SK-N-SH treated with all-trans-retinoic acid at 6 μM for 48 hours (cell line): ENCODE measurements around the gene CDKN3.
"Not testable (repeated sequence)": the region's sequence is repeated elsewhere in the genome, so short reads cannot be mapped to it uniquely, and the experiment has no call there.

Source experiments
- ATAC-seq: fragments of 200-7000 bp; cut with Tn5 transposase; 3 replicates; pipeline ENCODE4 v1.9.1; 2020; ENCODE audit warnings: mild to moderate bottlenecking, moderate library complexity
- ARNTL ChIP-seq: fragments of 450-650 bp; formaldehyde crosslinking; IDR thresholded peaks from 2 replicates; pipeline ENCODE4 v1.5.0; 2020; ENCODE audit warnings: low read depth, mild to moderate bottlenecking, moderate library complexity, borderline replicate concordance
- CSDC2 ChIP-seq: fragments of 250-450 bp; sonication (Bioruptor Pico); IDR thresholded peaks from 2 replicates; pipeline ENCODE4 v1.5.0; 2020; ENCODE audit warnings: mild to moderate bottlenecking, moderate library complexity
- CSRNP3 ChIP-seq: fragments of 250-450 bp; sonication (Bioruptor Pico); IDR thresholded peaks from 2 replicates; pipeline ENCODE4 v1.5.1; 2021; ENCODE audit warnings: mild to moderate bottlenecking, moderate library complexity
- ESRRG ChIP-seq: fragments of 250-450 bp; sonication (Bioruptor Pico); IDR thresholded peaks from 2 replicates; pipeline ENCODE4 v1.6.1; 2021; ENCODE audit warnings: mild to moderate bottlenecking
- GLIS3 ChIP-seq: fragments of 250-450 bp; sonication (Bioruptor Pico); IDR thresholded peaks from 2 replicates; pipeline ENCODE4 v1.5.0; 2020; ENCODE audit warnings: mild to moderate bottlenecking, moderate library complexity
- ISL1 ChIP-seq: fragments of 250-450 bp; sonication (Bioruptor Pico); IDR thresholded peaks from 2 replicates; pipeline ENCODE4 v2.1.2; 2022; ENCODE audit warnings: mild to moderate bottlenecking, moderate library complexity
- OSR1 ChIP-seq: fragments of 250-450 bp; sonication (Bioruptor Pico); IDR thresholded peaks from 2 replicates; pipeline ENCODE4 v1.8.0; 2022; ENCODE audit warnings: moderate library complexity, mild to moderate bottlenecking, inconsistent platforms
- PATZ1 ChIP-seq: fragments of 250-450 bp; sonication (Bioruptor Pico); IDR thresholded peaks from 2 replicates; pipeline ENCODE4 v1.8.0; 2020; ENCODE audit warnings: mild to moderate bottlenecking, moderate library complexity, borderline replicate concordance
- PPARA ChIP-seq: fragments of 250-450 bp; sonication (Bioruptor Pico); IDR thresholded peaks from 2 replicates; pipeline ENCODE4 v1.5.0; 2020; ENCODE audit warnings: mild to moderate bottlenecking, borderline replicate concordance
- SNAI2 ChIP-seq: fragments of 250-450 bp; sonication (Bioruptor Pico); IDR thresholded peaks from 2 replicates; pipeline ENCODE4 v1.5.0; 2020; ENCODE audit warnings: mild to moderate bottlenecking, moderate library complexity
- TCF4 ChIP-seq: fragments of 250-450 bp; sonication (Bioruptor Pico); IDR thresholded peaks from 2 replicates; pipeline ENCODE4 v1.8.0; 2021; ENCODE audit warnings: mild to moderate bottlenecking, moderate library complexity, borderline replicate concordance
- ZC3H10 ChIP-seq: fragments of 250-450 bp; sonication (Bioruptor Pico); IDR thresholded peaks from 2 replicates; pipeline ENCODE4 v1.5.1; 2021; ENCODE audit warnings: mild to moderate bottlenecking, moderate library complexity
- ZFP3 ChIP-seq: fragments of 250-450 bp; sonication (Bioruptor Pico); IDR thresholded peaks from 2 replicates; pipeline ENCODE4 v1.5.0; 2020; ENCODE audit warnings: mild to moderate bottlenecking, moderate library complexity
- ZFP30 ChIP-seq: fragments of 450-650 bp; formaldehyde crosslinking; IDR thresholded peaks from 2 replicates; pipeline ENCODE4 v1.5.0; 2022; ENCODE audit warnings: mild to moderate bottlenecking, moderate library complexity
- ZNF565 ChIP-seq: fragments of 450-650 bp; formaldehyde crosslinking; conservative IDR thresholded peaks from 2 replicates; pipeline ENCODE4 v1.5.0; 2020; ENCODE audit warnings: low read depth, mild to moderate bottlenecking, moderate library complexity
- ZNF8 ChIP-seq: fragments of 450-650 bp; formaldehyde crosslinking; IDR thresholded peaks from 2 replicates; pipeline ENCODE4 v1.5.0; 2020; ENCODE audit warnings: mild to moderate bottlenecking, moderate library complexity
- TF ChIP-seq, protein P1 (sequence below): fragments of 250-450 bp; sonication (Bioruptor Pico); IDR thresholded peaks from 2 replicates; pipeline ENCODE4 v1.5.0; 2020; ENCODE audit warnings: mild to moderate bottlenecking, moderate library complexity

Gene CDKN3

GRCh38 chr14:54435500-54435981 is 38.7 kb downstream of the CDKN3 start:
- peak; percentile 69 for ATAC-seq
- TF ChIP-seq ZNF565 (CRISPR knock-in tag) (no peak), ARNTL (CRISPR knock-in tag) (no peak), ZNF8 (CRISPR knock-in tag) (no peak), SNAI2 (no peak), CSDC2 (CRISPR knock-in tag) (no peak), OSR1 (CRISPR knock-in tag) (no peak)
- TF ChIP-seq, protein P1, sequence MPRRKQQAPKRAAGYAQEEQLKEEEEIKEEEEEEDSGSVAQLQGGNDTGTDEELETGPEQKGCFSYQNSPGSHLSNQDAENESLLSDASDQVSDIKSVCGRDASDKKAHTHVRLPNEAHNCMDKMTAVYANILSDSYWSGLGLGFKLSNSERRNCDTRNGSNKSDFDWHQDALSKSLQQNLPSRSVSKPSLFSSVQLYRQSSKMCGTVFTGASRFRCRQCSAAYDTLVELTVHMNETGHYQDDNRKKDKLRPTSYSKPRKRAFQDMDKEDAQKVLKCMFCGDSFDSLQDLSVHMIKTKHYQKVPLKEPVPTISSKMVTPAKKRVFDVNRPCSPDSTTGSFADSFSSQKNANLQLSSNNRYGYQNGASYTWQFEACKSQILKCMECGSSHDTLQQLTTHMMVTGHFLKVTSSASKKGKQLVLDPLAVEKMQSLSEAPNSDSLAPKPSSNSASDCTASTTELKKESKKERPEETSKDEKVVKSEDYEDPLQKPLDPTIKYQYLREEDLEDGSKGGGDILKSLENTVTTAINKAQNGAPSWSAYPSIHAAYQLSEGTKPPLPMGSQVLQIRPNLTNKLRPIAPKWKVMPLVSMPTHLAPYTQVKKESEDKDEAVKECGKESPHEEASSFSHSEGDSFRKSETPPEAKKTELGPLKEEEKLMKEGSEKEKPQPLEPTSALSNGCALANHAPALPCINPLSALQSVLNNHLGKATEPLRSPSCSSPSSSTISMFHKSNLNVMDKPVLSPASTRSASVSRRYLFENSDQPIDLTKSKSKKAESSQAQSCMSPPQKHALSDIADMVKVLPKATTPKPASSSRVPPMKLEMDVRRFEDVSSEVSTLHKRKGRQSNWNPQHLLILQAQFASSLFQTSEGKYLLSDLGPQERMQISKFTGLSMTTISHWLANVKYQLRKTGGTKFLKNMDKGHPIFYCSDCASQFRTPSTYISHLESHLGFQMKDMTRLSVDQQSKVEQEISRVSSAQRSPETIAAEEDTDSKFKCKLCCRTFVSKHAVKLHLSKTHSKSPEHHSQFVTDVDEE (CRISPR knock-in tag): no peak

DNA sequence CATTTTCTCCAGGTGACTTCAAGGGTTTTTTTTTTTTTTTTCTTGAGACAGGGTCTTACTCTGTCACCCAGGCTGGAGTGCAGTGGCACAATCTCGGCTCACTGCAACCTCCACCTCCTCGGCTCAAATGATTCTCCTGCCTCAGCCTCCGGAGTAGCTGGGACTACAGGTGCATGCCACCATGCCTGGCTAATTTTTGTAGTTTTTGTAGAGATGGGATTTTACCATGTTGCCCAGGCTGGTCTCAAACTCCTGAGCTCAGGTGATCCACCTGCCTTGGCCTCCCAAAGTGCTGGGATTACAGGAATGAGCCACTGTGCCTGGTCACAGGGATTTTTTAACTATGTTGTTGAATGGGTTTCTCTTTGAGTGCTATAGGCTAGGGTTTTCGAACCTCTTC is 41.1 kb downstream of the CDKN3 start:
- not testable (repeated sequence) for ATAC-seq

GRCh38 chr14:54438703-54439102 is 41.9 kb downstream of the CDKN3 start:
- no peak for ATAC-seq
- TF ChIP-seq PPARA (CRISPR knock-in tag) (no peak), OSR1 (CRISPR knock-in tag) (no peak), CSDC2 (CRISPR knock-in tag) (no peak), GLIS3 (no peak), TCF4 (CRISPR knock-in tag) (no peak), CSRNP3 (no peak)
- TF ChIP-seq, protein P1 (CRISPR knock-in tag): no peak
- TF ChIP-seq, all 23 proteins: peak for 0

DNA sequence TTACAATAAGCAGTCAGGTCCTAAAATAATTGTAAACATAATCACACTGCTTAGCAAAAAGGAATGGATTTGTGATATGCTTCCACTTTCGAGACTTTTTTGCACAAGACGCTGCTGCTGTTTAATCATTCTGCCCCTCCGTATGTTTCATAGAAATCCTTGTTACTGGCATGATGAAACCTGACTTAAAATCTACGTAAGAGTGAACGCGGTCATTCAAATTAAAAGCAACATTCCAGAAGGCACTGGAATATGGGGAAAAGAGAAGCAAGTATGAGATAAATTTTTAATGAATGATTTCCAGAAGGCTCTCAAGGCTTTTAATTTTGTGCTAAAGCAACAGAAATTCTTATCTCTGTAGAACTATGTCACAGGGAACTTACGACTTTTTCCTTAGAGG is 43.2 kb downstream of the CDKN3 start:
- no peak for TF ChIP-seq ZFP3 (CRISPR knock-in tag)
- peak; percentile 37; the same call in 1 of the 2 replicates for TF ChIP-seq ISL1 (CRISPR knock-in tag)
- no peak for ATAC-seq

DNA sequence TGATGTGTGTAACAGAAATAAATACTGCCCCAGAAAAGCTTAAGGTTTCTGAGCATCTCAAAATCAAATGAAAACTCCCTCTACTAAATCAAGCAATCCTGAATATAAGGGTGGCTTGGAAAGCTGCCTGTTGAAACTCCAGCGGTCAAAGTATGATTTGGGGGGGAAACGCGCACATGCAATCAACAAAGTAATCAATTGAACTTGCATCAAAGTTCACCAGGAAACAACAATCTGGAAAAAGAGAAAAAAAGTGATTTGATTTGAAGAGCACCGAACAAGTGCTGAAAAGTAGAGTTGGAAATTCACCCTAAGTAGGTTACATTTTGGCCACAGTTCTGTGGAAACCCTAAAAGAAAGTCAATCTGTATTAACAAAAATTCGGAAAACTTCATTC is 43.7 kb downstream of the CDKN3 start:
- ATAC-seq: no peak
- no peak for TF ChIP-seq ZNF565 (CRISPR knock-in tag)
- no peak for TF ChIP-seq TCF4 (CRISPR knock-in tag)
- no peak for TF ChIP-seq PATZ1 (CRISPR knock-in tag)
- TF ChIP-seq GLIS3: no peak
- no peak for TF ChIP-seq ZFP3 (CRISPR knock-in tag)
- TF ChIP-seq ZC3H10: no peak
- no peak for TF ChIP-seq ZFP30
- TF ChIP-seq ESRRG (CRISPR knock-in tag): no peak
